ENCODE results near the gene TAS2R16.
"Not testable (repeated sequence)": the region's sequence is repeated elsewhere in the genome, so short reads cannot be mapped to it uniquely, and the experiment has no call there.

Gene TAS2R16

GRCh38 chr7:122970740-122971725 lies 24.5 kb downstream of the TAS2R16 start:
- DNase-seq: no peak

GRCh38 chr7:122968389-122968788 lies 27.1 kb downstream of the TAS2R16 start:
- DNase-seq: no peak

- DNase-seq: no peak
Observed at GRCh38 chr7:122965306-122965705, 30.2 kb downstream of the TAS2R16 start.

GRCh38 chr7:122953678-122954077 lies 41.8 kb downstream of the TAS2R16 start:
- DNase-seq: not testable (repeated sequence)

GRCh38 chr7:122951006-122951405 lies 44.5 kb downstream of the TAS2R16 start:
- DNase-seq: no peak

GRCh38 chr7:122949186-122949585 lies 46.3 kb downstream of the TAS2R16 start:
- no peak for DNase-seq

Measured in activated CD4-positive, alpha-beta T cell treated with anti-CD3 and anti-CD28 coated beads, Interleukin-10, Interleukin-2, amounts not matched to agents 100 ng/mL and 50 ng/mL, durations not matched to agents 16 hours and 8 hours (primary cell).